MCF 10A (cell line): ENCODE data around the gene LZTS3. TPM values are rescaled to one million over a fixed set of nuclear protein-coding genes. Genes with fewer than 3 reads are reported as not detected.
A peak's percentile ranks its signal among the peaks of the same experiment; 100 is the strongest.
"Not testable (repeated sequence)": the region's sequence is repeated elsewhere in the genome, so short reads cannot be mapped to it uniquely, and the experiment has no call there.

Experiments used
- BruUV-seq: library from RNA; stranded (reverse); fragments of 400-500 nt; replicated peaks from 2 replicates; lab custom pipeline; 2021; lab: Mats Ljungman, UMichigan
- CTCF ChIA-PET: fragments of 300-600 bp; sonication (Branson Sonifier 250); formaldehyde crosslinking; extraction: SDS; loops from one replicate; lab custom pipeline; 2021; ENCODE audit warnings: antibody characterized with exemption, inconsistent platforms; lab: Yijun Ruan, JAX
- POLR2A ChIA-PET: fragments of 300-600, 350-650 bp; sonication (Branson Sonifier 250); formaldehyde crosslinking; extraction: SDS; loops from one replicate; lab custom pipeline; 2020; ENCODE audit warnings: antibody characterized with exemption, inconsistent platforms; lab: Yijun Ruan, JAX
- DNase-seq: peaks from one replicate; pipeline ENCODE4 v3.0.0-alpha.2; 2018; ENCODE audit not compliant: unreplicated experiment
- H3K27ac Mint-ChIP-seq: one replicate; pipeline ENCODE4 v1.8.0; 2022; ENCODE audit warnings: mild to moderate bottlenecking, low read depth, mixed read lengths; ENCODE audit not compliant: unreplicated experiment
- H3K27me3 Mint-ChIP-seq: one replicate; pipeline ENCODE4 v1.8.0; 2022; ENCODE audit warnings: mixed read lengths; ENCODE audit not compliant: insufficient read depth, unreplicated experiment
- H3K36me3 Mint-ChIP-seq: one replicate; pipeline ENCODE4 v1.8.0; 2022; ENCODE audit warnings: mild to moderate bottlenecking, moderate library complexity, mixed read lengths; ENCODE audit not compliant: insufficient read depth, unreplicated experiment
- H3K4me1 Mint-ChIP-seq: one replicate; pipeline ENCODE4 v1.8.0; 2022; ENCODE audit warnings: mixed read lengths; ENCODE audit not compliant: insufficient read depth, unreplicated experiment
- H3K4me3 Mint-ChIP-seq: one replicate; pipeline ENCODE4 v1.8.0; 2022; ENCODE audit warnings: mild to moderate bottlenecking, moderate library complexity, mixed read lengths; ENCODE audit not compliant: unreplicated experiment
- H3K9me3 Mint-ChIP-seq: one replicate; pipeline ENCODE4 v1.8.0; 2022; ENCODE audit warnings: mixed read lengths; ENCODE audit not compliant: unreplicated experiment
- CTCF ChIP-seq: fragments of 200-600 bp; IDR thresholded peaks from one replicate; pipeline ENCODE4 v1.8.0; 2022; ENCODE audit warnings: antibody characterized with exemption, mild to moderate bottlenecking; ENCODE audit not compliant: unreplicated experiment
- intact Hi-C: fragments of 100-400 bp; cut with micrococcal nuclease; formaldehyde crosslinking; loops from 2 replicates; pipeline ENCODE4 v1.14.1; 2022
- total RNA-seq: library from RNA; stranded (reverse); gene quantifications from 2 replicates; pipeline ENCODE4 v1.2.3, GENCODE V29; 2022

Gene LZTS3
- total RNA-seq, 1 experiment from 2014 or later, result 5.3 TPM

- no peak for TF ChIP-seq CTCF
- H3K4me1 Mint-ChIP-seq, result peaks cover 3% of the 10 kb centered on the region
- H3K4me3 Mint-ChIP-seq, result no peak overlapping the region
- DNase-seq, result no peak
- POLR2A ChIA-PET, result interaction anchor here (0.8 kb wide), 1 partner anchor 12 kb away, joined by 4 read pairs; no protein-coding TSS in a partner anchor
- H3K27me3 Mint-ChIP-seq, result no peaks in the 10 kb centered on the region
- intact Hi-C loops, result no loop called here
- CTCF ChIA-PET, result interaction anchor here (0.5 kb wide), 1 partner anchor 660 kb away, joined by 6 read pairs; no protein-coding TSS in a partner anchor
- H3K27ac Mint-ChIP-seq, result no peak overlapping the region
- H3K36me3 Mint-ChIP-seq, result peaks cover 54% of the 10 kb centered on the region
- no TSS peak for BruUV-seq
- H3K9me3 Mint-ChIP-seq, result no peaks in the 10 kb centered on the region
These were observed 17.3 kb upstream of the LZTS3 start for GRCh38 chr20:3190681-3191111.

DNA sequence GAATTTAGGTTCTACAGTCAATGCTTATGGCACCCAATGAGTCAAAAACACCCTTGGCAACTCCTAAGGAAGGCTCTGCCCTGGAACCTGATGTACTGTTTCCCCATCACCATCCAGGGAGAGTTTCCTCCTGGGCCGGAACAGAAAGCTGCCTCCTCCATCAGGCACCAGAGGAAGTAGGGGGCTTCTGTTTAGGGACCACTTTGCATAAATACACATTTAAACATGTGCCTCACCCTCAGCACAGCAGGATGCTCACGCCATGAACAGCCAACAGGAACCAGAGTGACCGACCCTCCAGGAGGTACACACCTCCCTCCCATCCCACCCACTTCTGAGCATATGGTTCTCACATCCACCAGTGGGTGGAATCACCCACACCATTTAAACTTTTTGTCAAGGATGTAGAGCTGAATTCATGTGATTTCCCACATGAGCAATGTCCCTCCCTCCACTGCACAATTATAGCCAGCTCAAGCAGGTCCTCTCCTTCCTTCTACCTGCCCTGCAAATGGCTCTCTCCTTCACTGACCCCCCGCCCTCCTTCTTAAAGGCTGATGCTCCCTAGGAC, 16.3 kb upstream of the LZTS3 start:
- ChIA-PET POLR2A (interaction anchor here (0.5 to 0.6 kb wide), 2 partner anchors 152 to 449 kb away, joined by 3 read pairs; no protein-coding TSS in a partner anchor), CTCF (no interaction called here)
- TF ChIP-seq CTCF, result no peak
- intact Hi-C loops, result no loop called here
- DNase-seq, result no peak
- no TSS peak for BruUV-seq
- Mint-ChIP-seq H3K27ac (no peak overlapping the region), H3K9me3 (no peaks in the 10 kb centered on the region), H3K36me3 (peaks cover 44% of the 10 kb centered on the region), H3K27me3 (no peaks in the 10 kb centered on the region), H3K4me1 (peaks cover under 1% of the 10 kb centered on the region), H3K4me3 (no peak overlapping the region)

GRCh38 chr20:3188823-3189413, 15.6 kb upstream of the LZTS3 start:
- intact Hi-C loops, result no loop called here
- DNase-seq, result no peak
- H3K27ac Mint-ChIP-seq, result no peak overlapping the region
- CTCF ChIA-PET, result no interaction called here
- POLR2A ChIA-PET, result interaction anchor here (0.5 to 0.7 kb wide), 3 partner anchors 151 to 450 kb away, joined by 3 read pairs; no protein-coding TSS in a partner anchor
- no peak overlapping the region for H3K4me3 Mint-ChIP-seq
- peaks cover 39% of the 10 kb centered on the region for H3K36me3 Mint-ChIP-seq
- H3K4me1 Mint-ChIP-seq, result peaks cover 8% of the 10 kb centered on the region
- H3K27me3 Mint-ChIP-seq, result no peaks in the 10 kb centered on the region
- TSS peak; percentile 13 for BruUV-seq
- no peaks in the 10 kb centered on the region for H3K9me3 Mint-ChIP-seq
- no peak for TF ChIP-seq CTCF

GRCh38 chr20:3187861-3188260, 14.5 kb upstream of the LZTS3 start:
- peaks cover 34% of the 10 kb centered on the region for H3K36me3 Mint-ChIP-seq
- not testable (repeated sequence) for BruUV-seq, DNase-seq

More at GRCh38 chr20:3187861-3188260, 14.5 kb upstream of the LZTS3 start:
- POLR2A ChIA-PET, result interaction anchor here (1.0 to 2.2 kb wide), 5 partner anchors 10 to 193 kb away, joined by 3 to 6 read pairs (median 4); partner anchors contain the start of genes FASTKD5 and UBOX5
- H3K4me1 Mint-ChIP-seq, H3K27ac Mint-ChIP-seq, intact Hi-C loops, H3K9me3 Mint-ChIP-seq, H3K27me3 Mint-ChIP-seq, H3K4me3 Mint-ChIP-seq: not testable (repeated sequence)
- CTCF ChIA-PET, result interaction anchor here (1.3 kb wide), 1 partner anchor 129 kb away, joined by 3 read pairs; no protein-coding TSS in a partner anchor
